SK-N-SH (cell line): ENCODE results near the gene ZSCAN2. TPM values are rescaled to one million over a fixed set of nuclear protein-coding genes. Genes with fewer than 3 reads are reported as not detected.

Source experiments
- CTCF ChIA-PET: fragments of 300-600, 350-600 bp; formaldehyde crosslinking; extraction: SDS; loops from one replicate; lab custom pipeline; 2021; lab: Yijun Ruan, JAX
- POLR2A ChIA-PET: fragments of 350-600 bp; sonication (Branson Sonifier 250); formaldehyde crosslinking; extraction: SDS; loops from one replicate; lab custom pipeline; 2020; ENCODE audit warnings: antibody characterized with exemption, inconsistent platforms; lab: Yijun Ruan, JAX
- DNase-seq: peaks from one replicate; pipeline ENCODE4 v3.0.0; 2012
- H2AFZ ChIP-seq: fragments of 200-600 bp; sonication (generic); 2 replicates; pipeline ENCODE4 v1.8.1; 2016; ENCODE audit warnings: antibody characterized with exemption, mild to moderate bottlenecking, low read depth
- H3F3A ChIP-seq: fragments of 200-600 bp; sonication (generic); replicated peaks from 2 replicates; pipeline ENCODE3; 2016; ENCODE audit warnings: antibody characterized with exemption, mild to moderate bottlenecking; ENCODE audit not compliant: insufficient read depth
- H3K27ac ChIP-seq, 2 experiments: fragments of 200-500 bp in 1 of 2; fragments of 200-600 bp in 1 of 2; sonication (Bioruptor generic) in 1 of 2; sonication (generic), shearing (Covaris generic) in 1 of 2; 2 replicates each; pipeline versions ENCODE4 v1.5.1 to v1.6.1; 2014 to 2016; ENCODE audit warnings: low read depth in 2 of 2, inconsistent platforms in 1 of 2, low read length in 1 of 2, mild to moderate bottlenecking in 1 of 2, mixed read lengths in 1 of 2
- H3K27me3 ChIP-seq: fragments of 200-600 bp; sonication (generic), shearing (Covaris generic); 2 replicates; pipeline ENCODE4 v1.6.1; 2016; ENCODE audit warnings: mixed run types; ENCODE audit not compliant: insufficient read depth
- H3K36me3 ChIP-seq, 2 experiments: fragments of 200-500 bp in 1 of 2; fragments of 200-600 bp in 1 of 2; sonication (Bioruptor generic) in 1 of 2; sonication (generic) in 1 of 2; replicated peaks in 1 of 2; 2 replicates each; pipeline versions ENCODE3 to v1.5.1; 2014 to 2016; ENCODE audit warnings: low read length in 1 of 2, mild to moderate bottlenecking in 1 of 2; ENCODE audit not compliant: insufficient read depth in 2 of 2, control insufficient read depth in 1 of 2
- H3K4me1 ChIP-seq, 2 experiments: fragments of 200-500 bp in 1 of 2; fragments of 200-600 bp in 1 of 2; sonication (Bioruptor generic) in 1 of 2; sonication (generic), shearing (Covaris generic) in 1 of 2; 2 replicates each; pipeline versions ENCODE4 v1.5.1 to v1.6.1; 2014 to 2016; ENCODE audit warnings: low read depth in 1 of 2, low read length in 1 of 2, mixed run types in 1 of 2; ENCODE audit not compliant: insufficient read depth in 2 of 2, control insufficient read depth in 1 of 2
- H3K4me2 ChIP-seq: fragments of 200-600 bp; sonication (generic), shearing (Covaris generic); 2 replicates; pipeline ENCODE4 v1.6.1; 2017; ENCODE audit warnings: mixed run types
- H3K4me3 ChIP-seq, 2 experiments: fragments of 200-500 bp in 1 of 2; fragments of 200-600 bp in 1 of 2; sonication (Bioruptor generic) in 1 of 2; sonication (generic), shearing (Covaris generic) in 1 of 2; 2 replicates each; pipeline versions ENCODE4 v1.5.1 to v1.8.1; 2014 to 2016; ENCODE audit warnings: low read depth in 2 of 2, inconsistent platforms in 1 of 2, low read length in 1 of 2, mild to moderate bottlenecking in 1 of 2, mixed read lengths in 1 of 2, moderate library complexity in 1 of 2
- H3K79me2 ChIP-seq: fragments of 200-600 bp; sonication (generic); 2 replicates; pipeline ENCODE4 v1.8.1; 2017; ENCODE audit warnings: mild to moderate bottlenecking; ENCODE audit not compliant: insufficient read depth
- H3K9ac ChIP-seq: fragments of 200-600 bp; sonication (generic); 2 replicates; pipeline ENCODE4 v1.6.1; 2017; ENCODE audit warnings: mixed run types
- H3K9me2 ChIP-seq: fragments of 200-600 bp; sonication (generic); 2 replicates; pipeline ENCODE4 v1.6.1; 2017; ENCODE audit warnings: mixed run types
- H3K9me3 ChIP-seq: fragments of 200-600 bp; sonication (generic); 2 replicates; pipeline ENCODE4 v1.6.1; 2017; ENCODE audit warnings: mixed run types, mild to moderate bottlenecking, moderate library complexity
- H4K20me1 ChIP-seq: fragments of 200-600 bp; sonication (generic); 2 replicates; pipeline ENCODE4 v1.6.1; 2017; ENCODE audit warnings: mild to moderate bottlenecking, mixed run types; ENCODE audit not compliant: insufficient read depth
- CHD2 ChIP-seq: fragments of 150-350 bp; IDR thresholded peaks from 2 replicates; pipeline ENCODE4 v1.6.1; 2018; ENCODE audit warnings: low read length; ENCODE audit not compliant: partially characterized antibody
- FOXJ3 ChIP-seq: sonication (generic); formaldehyde crosslinking; IDR thresholded peaks from 2 replicates; pipeline ENCODE4 v1.5.1; 2020; ENCODE audit warnings: mild to moderate bottlenecking, missing genetic modification reagents
- GABPA ChIP-seq: IDR thresholded peaks from 2 replicates; pipeline ENCODE4 v1.4.0; 2012; ENCODE audit warnings: low read depth, mild to moderate bottlenecking
- MXI1 ChIP-seq: IDR thresholded peaks from 2 replicates; pipeline ENCODE4 v1.6.1; 2012; ENCODE audit warnings: mild to moderate bottlenecking, low read depth, low read length, improper control_type of control experiment
- POLR2AphosphoS5 ChIP-seq: IDR thresholded peaks from 2 replicates; pipeline ENCODE4 v1.6.1; 2012; ENCODE audit warnings: low read depth, low read length
- RAD21 ChIP-seq: IDR thresholded peaks from 2 replicates; pipeline ENCODE4 v1.6.1; 2012; ENCODE audit warnings: mild to moderate bottlenecking, low read length
- SIN3A ChIP-seq: IDR thresholded peaks from 2 replicates; pipeline ENCODE4 v1.6.1; 2012; ENCODE audit warnings: low read depth, mild to moderate bottlenecking, low read length, moderate library complexity, borderline replicate concordance
- SMC3 ChIP-seq: IDR thresholded peaks from 2 replicates; pipeline ENCODE4 v1.6.1; 2012; ENCODE audit warnings: low read depth, low read length, improper control_type of control experiment
- TAF1 ChIP-seq: IDR thresholded peaks from 2 replicates; pipeline ENCODE4 v1.6.1; 2012; ENCODE audit warnings: low read depth, mild to moderate bottlenecking, low read length, moderate library complexity, borderline replicate concordance
- TCF12 ChIP-seq: IDR thresholded peaks from 2 replicates; pipeline ENCODE4 v1.4.0; 2012
- WGBS: methylation state at CpG from one replicate; pipeline ENCODE4 v1.1.6; 2017; ENCODE audit warnings: low lambda C conversion rate; 5-methylcytosine and 5-hydroxymethylcytosine counted together
- polyA plus RNA-seq, 3 experiments: library from polyadenylated mRNA; depleted of rRNA; stranded (reverse); fragments of >200 nt; gene quantifications; 2 replicates each; pipeline ENCODE4 v1.2.3, GENCODE V29; 2012
- TF ChIP-seq, protein P1 (sequence below): IDR thresholded peaks from 2 replicates; pipeline ENCODE4 v1.6.1; 2012; ENCODE audit warnings: mild to moderate bottlenecking, low read depth, low read length, moderate library complexity
- TF ChIP-seq, protein P2 (sequence below): IDR thresholded peaks from 2 replicates; pipeline ENCODE4 v1.4.0; 2012; ENCODE audit warnings: low read depth, borderline replicate concordance
- TF ChIP-seq, protein P3 (sequence below): IDR thresholded peaks from 2 replicates; pipeline ENCODE4 v1.4.0; 2012; ENCODE audit warnings: low read depth
- TF ChIP-seq, protein P4 (sequence below): fragments of 200-600 bp; sonication (generic); IDR thresholded peaks from 2 replicates; pipeline ENCODE4 v1.6.1; 2017; ENCODE audit warnings: antibody characterized with exemption, mild to moderate bottlenecking, moderate library complexity
- TF ChIP-seq, protein P5 (sequence below): IDR thresholded peaks from 2 replicates; pipeline ENCODE4; 2012

ZSCAN2 gene
- polyA plus RNA-seq, 1 of the 3 experiments (the other 2 are of a cell fraction), result 22.0 TPM

DNA sequence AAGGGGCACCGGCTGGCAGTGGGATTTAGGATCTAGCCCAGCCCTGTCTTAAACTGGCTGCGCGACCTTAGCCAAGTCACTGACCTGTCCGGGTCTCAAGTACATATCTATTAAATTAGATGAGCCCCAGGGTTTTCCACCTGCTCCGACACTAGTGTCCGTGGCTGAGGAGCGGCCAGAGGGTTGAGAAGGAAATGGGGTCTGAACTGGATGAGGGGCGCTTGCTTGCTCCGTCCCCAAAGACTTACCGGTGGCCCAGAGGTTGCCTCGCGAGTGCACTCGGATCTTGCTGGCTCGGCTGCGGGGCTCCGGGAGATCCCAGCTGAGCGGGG, 56.9 kb downstream of the ZSCAN2 start (continued):
- TF ChIP-seq, protein P1, sequence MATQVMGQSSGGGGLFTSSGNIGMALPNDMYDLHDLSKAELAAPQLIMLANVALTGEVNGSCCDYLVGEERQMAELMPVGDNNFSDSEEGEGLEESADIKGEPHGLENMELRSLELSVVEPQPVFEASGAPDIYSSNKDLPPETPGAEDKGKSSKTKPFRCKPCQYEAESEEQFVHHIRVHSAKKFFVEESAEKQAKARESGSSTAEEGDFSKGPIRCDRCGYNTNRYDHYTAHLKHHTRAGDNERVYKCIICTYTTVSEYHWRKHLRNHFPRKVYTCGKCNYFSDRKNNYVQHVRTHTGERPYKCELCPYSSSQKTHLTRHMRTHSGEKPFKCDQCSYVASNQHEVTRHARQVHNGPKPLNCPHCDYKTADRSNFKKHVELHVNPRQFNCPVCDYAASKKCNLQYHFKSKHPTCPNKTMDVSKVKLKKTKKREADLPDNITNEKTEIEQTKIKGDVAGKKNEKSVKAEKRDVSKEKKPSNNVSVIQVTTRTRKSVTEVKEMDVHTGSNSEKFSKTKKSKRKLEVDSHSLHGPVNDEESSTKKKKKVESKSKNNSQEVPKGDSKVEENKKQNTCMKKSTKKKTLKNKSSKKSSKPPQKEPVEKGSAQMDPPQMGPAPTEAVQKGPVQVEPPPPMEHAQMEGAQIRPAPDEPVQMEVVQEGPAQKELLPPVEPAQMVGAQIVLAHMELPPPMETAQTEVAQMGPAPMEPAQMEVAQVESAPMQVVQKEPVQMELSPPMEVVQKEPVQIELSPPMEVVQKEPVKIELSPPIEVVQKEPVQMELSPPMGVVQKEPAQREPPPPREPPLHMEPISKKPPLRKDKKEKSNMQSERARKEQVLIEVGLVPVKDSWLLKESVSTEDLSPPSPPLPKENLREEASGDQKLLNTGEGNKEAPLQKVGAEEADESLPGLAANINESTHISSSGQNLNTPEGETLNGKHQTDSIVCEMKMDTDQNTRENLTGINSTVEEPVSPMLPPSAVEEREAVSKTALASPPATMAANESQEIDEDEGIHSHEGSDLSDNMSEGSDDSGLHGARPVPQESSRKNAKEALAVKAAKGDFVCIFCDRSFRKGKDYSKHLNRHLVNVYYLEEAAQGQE, result no peak
- no peak for TF ChIP-seq CHD2
- TF ChIP-seq, all 33 proteins: peak for 0

DNA sequence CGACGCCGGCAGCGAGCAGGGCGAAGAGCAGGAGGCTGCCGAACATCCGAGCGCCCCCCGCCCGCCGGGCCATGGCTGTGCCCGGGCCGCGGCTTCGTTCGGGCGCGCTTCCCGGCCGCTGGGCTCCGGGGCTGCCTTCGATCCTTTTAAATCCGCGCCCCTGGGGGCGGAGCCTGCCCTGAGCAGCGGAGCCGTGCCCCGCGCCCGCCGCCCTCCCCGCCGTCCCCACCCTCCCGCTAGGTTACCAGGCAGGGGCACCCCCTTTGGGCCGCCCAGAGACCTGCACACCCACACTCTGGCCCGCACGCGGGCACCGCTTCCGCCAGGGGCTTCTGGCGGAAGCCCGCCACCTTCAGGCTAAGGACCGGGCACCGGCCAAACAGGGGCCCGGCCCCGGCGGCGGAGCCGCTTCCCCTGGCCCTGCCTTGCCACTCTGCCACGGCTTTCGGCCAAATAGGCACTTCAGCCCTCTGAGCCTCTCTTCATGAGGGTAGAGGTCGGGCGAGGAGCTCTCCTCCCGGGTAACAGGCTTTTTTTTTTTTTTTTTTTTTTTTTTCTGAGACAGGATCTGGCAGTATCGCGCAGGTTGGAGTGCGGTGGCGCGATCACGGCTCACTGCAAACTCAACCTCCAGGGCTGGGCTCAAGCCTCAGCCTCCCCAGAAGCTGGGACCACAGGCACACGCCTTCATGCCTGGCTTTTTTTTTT, 57.4 kb downstream of the ZSCAN2 start, which contains the start of gene NMB:
Gene NMB, minus strand, starts transcription at position 120 of the 708 bp plus-strand sequence. Its CDS starts 47 bp downstream, at position 73.
- ChIA-PET CTCF (interaction anchor here (0.5 to 4.2 kb wide), 24 partner anchors 8 to 271 kb away, joined by 3 to 38 read pairs (median 4); partner anchors contain the start of gene SEC11A), POLR2A (interaction anchor here (0.6 to 1.0 kb wide), 3 partner anchors 58 to 773 kb away, joined by 3 to 5 read pairs (median 4); partner anchors contain the start of gene SEC11A)
- peak within 1 kb of the TSS; percentile 62; the same call in 1 of the 2 replicates for H3K9ac ChIP-seq
- peak within 1 kb of the TSS; percentile 82 for H3K4me2 ChIP-seq
- H2AFZ ChIP-seq, result peak within 1 kb of the TSS; percentile 66
- H3K36me3 ChIP-seq, result peaks cover 3 to 13% of the 10 kb centered on the region in 2 experiments
- no peaks in the 10 kb centered on the region for H4K20me1 ChIP-seq
- H3F3A ChIP-seq, result peaks cover 33% of the 10 kb centered on the region
- peaks cover 4 to 23% of the 10 kb centered on the region in 2 experiments; a peak in 2 of 4 replicates for H3K4me1 ChIP-seq
- peak within 1 kb of the TSS; percentile 53 to 83 for H3K27ac ChIP-seq
- H3K9me3 ChIP-seq, result no peaks in the 10 kb centered on the region
- no peaks in the 10 kb centered on the region for H3K27me3 ChIP-seq
- H3K9me2 ChIP-seq, result no peaks in the 10 kb centered on the region
- 11% methylated on average over 21 of the region's 61 CpGs for WGBS
- peaks cover 8% of the 10 kb centered on the region for H3K79me2 ChIP-seq
- H3K4me3 ChIP-seq, result peak within 1 kb of the TSS; percentile 52 to 54; a peak in 3 of 4 replicates
- peak; percentile 98 for DNase-seq
- TF ChIP-seq, protein P1, result no peak
- TF ChIP-seq FOXJ3 (CRISPR knock-in tag) (no peak), TAF1 (peak; percentile 23; the same call in 1 of the 2 replicates), SMC3 (peak; percentile 29), TCF12 (no peak), MXI1 (peak; percentile 75; the same call in 1 of the 2 replicates), POLR2AphosphoS5 (peak; percentile 43), GABPA (peak; percentile 37; the same call in 1 of the 2 replicates), RAD21 (peak; percentile 36), CHD2 (peak; percentile 78), SIN3A (peak; percentile 7; the same call in 1 of the 2 replicates)
- TF ChIP-seq, protein P2, sequence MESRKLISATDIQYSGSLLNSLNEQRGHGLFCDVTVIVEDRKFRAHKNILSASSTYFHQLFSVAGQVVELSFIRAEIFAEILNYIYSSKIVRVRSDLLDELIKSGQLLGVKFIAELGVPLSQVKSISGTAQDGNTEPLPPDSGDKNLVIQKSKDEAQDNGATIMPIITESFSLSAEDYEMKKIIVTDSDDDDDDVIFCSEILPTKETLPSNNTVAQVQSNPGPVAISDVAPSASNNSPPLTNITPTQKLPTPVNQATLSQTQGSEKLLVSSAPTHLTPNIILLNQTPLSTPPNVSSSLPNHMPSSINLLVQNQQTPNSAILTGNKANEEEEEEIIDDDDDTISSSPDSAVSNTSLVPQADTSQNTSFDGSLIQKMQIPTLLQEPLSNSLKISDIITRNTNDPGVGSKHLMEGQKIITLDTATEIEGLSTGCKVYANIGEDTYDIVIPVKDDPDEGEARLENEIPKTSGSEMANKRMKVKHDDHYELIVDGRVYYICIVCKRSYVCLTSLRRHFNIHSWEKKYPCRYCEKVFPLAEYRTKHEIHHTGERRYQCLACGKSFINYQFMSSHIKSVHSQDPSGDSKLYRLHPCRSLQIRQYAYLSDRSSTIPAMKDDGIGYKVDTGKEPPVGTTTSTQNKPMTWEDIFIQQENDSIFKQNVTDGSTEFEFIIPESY, result 0 out of 2 replicates have a peak, but pooled peaks have one; percentile 46
- TF ChIP-seq, protein P3, sequence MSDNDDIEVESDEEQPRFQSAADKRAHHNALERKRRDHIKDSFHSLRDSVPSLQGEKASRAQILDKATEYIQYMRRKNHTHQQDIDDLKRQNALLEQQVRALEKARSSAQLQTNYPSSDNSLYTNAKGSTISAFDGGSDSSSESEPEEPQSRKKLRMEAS, result peak; percentile 52; the same call in 1 of the 2 replicates
- TF ChIP-seq, protein P4, sequence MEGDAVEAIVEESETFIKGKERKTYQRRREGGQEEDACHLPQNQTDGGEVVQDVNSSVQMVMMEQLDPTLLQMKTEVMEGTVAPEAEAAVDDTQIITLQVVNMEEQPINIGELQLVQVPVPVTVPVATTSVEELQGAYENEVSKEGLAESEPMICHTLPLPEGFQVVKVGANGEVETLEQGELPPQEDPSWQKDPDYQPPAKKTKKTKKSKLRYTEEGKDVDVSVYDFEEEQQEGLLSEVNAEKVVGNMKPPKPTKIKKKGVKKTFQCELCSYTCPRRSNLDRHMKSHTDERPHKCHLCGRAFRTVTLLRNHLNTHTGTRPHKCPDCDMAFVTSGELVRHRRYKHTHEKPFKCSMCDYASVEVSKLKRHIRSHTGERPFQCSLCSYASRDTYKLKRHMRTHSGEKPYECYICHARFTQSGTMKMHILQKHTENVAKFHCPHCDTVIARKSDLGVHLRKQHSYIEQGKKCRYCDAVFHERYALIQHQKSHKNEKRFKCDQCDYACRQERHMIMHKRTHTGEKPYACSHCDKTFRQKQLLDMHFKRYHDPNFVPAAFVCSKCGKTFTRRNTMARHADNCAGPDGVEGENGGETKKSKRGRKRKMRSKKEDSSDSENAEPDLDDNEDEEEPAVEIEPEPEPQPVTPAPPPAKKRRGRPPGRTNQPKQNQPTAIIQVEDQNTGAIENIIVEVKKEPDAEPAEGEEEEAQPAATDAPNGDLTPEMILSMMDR, result peak; percentile 70
- TF ChIP-seq, protein P5, sequence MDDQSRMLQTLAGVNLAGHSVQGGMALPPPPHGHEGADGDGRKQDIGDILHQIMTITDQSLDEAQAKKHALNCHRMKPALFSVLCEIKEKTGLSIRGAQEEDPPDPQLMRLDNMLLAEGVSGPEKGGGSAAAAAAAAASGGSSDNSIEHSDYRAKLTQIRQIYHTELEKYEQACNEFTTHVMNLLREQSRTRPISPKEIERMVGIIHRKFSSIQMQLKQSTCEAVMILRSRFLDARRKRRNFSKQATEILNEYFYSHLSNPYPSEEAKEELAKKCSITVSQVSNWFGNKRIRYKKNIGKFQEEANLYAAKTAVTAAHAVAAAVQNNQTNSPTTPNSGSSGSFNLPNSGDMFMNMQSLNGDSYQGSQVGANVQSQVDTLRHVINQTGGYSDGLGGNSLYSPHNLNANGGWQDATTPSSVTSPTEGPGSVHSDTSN, result no peak
